ENCODE results near the gene VKORC1.

VKORC1 gene

GRCh38 chr16:31050280-31051030 lies 44.1 kb downstream of the VKORC1 start:
- no peak overlapping the region for H3K27ac ChIP-seq (ENCODE audit: low read depth, low read length, severe bottlenecking)
- 84 to 95% methylated on average over 8 to 9 of the region's 10 CpGs for WGBS, 2 experiments (ENCODE audit: insufficient coverage in 2 of 2)
- no peaks in the 10 kb centered on the region for H3K36me3 ChIP-seq (ENCODE audit: control insufficient read depth, insufficient read depth, low read length)
- H3K4me1 ChIP-seq (ENCODE audit: control insufficient read depth, insufficient read depth, low read length, poor library complexity, severe bottlenecking), result peaks cover 6% of the 10 kb centered on the region
- no peak overlapping the region for H3K4me3 ChIP-seq (ENCODE audit: extremely low read depth, insufficient read depth, low read length, poor library complexity, severe bottlenecking)
- no peaks in the 10 kb centered on the region for H3K9me3 ChIP-seq (ENCODE audit: control insufficient read depth, low read length)

- peaks cover 24% of the 10 kb centered on the region for H3K36me3 ChIP-seq (ENCODE audit: control insufficient read depth, insufficient read depth, low read length)
- no peaks in the 10 kb centered on the region for H3K4me1 ChIP-seq (ENCODE audit: control insufficient read depth, insufficient read depth, low read length, poor library complexity, severe bottlenecking)
- 83% methylated on average over 1 of the region's 4 CpGs; no CpG with 5 or more reads in 1 of the 2 experiments for WGBS, 2 experiments (ENCODE audit: insufficient coverage in 2 of 2)
- H3K9me3 ChIP-seq (ENCODE audit: control insufficient read depth, low read length), result no peaks in the 10 kb centered on the region
- no peak overlapping the region for H3K27ac ChIP-seq (ENCODE audit: low read depth, low read length, severe bottlenecking)
- no peak overlapping the region for H3K4me3 ChIP-seq (ENCODE audit: extremely low read depth, insufficient read depth, low read length, poor library complexity, severe bottlenecking)
Observed at GRCh38 chr16:31043898-31044481, 50.6 kb downstream of the VKORC1 start.

GRCh38 chr16:31043352-31043751 lies 51.2 kb downstream of the VKORC1 start:
- H3K9me3 ChIP-seq (ENCODE audit: control insufficient read depth, low read length), result no peaks in the 10 kb centered on the region
- WGBS, 2 experiments (ENCODE audit: insufficient coverage in 2 of 2), result 83% methylated on average over 1 of the region's 1 CpG

GRCh38 chr16:31042866-31043265 lies 51.7 kb downstream of the VKORC1 start:
- Histone ChIP-seq H3K27ac (ENCODE audit: low read depth, low read length, severe bottlenecking) (no peak overlapping the region), H3K36me3 (ENCODE audit: control insufficient read depth, insufficient read depth, low read length) (peaks cover 29% of the 10 kb centered on the region), H3K4me3 (ENCODE audit: extremely low read depth, insufficient read depth, low read length, poor library complexity, severe bottlenecking) (no peak overlapping the region), H3K4me1 (ENCODE audit: control insufficient read depth, insufficient read depth, low read length, poor library complexity, severe bottlenecking) (no peaks in the 10 kb centered on the region), H3K9me3 (ENCODE audit: control insufficient read depth, low read length) (no peaks in the 10 kb centered on the region)
- 91 to 93% methylated on average over 9 of the region's 10 CpGs for WGBS, 2 experiments (ENCODE audit: insufficient coverage in 2 of 2)

More at GRCh38 chr16:31043352-31043751, 51.2 kb downstream of the VKORC1 start:
- H3K4me3 ChIP-seq (ENCODE audit: extremely low read depth, insufficient read depth, low read length, poor library complexity, severe bottlenecking), result no peak overlapping the region
- no peak overlapping the region for H3K27ac ChIP-seq (ENCODE audit: low read depth, low read length, severe bottlenecking)
- peaks cover 29% of the 10 kb centered on the region for H3K36me3 ChIP-seq (ENCODE audit: control insufficient read depth, insufficient read depth, low read length)
- no peaks in the 10 kb centered on the region for H3K4me1 ChIP-seq (ENCODE audit: control insufficient read depth, insufficient read depth, low read length, poor library complexity, severe bottlenecking)
